Measurements from ENCODE around the gene SCYGR2.
"Not testable (repeated sequence)": the region's sequence is repeated elsewhere in the genome, so short reads cannot be mapped to it uniquely, and the experiment has no call there.

SCYGR2 gene

GRCh38 chr2:227598835-227599503, at the start of gene SCYGR2:
SCYGR2 (plus strand) TSS chr2:227598893; CDS start chr2:227598893, 0 bp downstream.
- not testable (repeated sequence) for DNase-seq (ENCODE audit: low read depth in 3 of 3)

- no peak for DNase-seq (ENCODE audit: low read depth in 3 of 3)
These were observed 46.9 kb upstream of the SCYGR2 start for GRCh38 chr2:227551836-227552235.

- no peak for DNase-seq (ENCODE audit: low read depth in 3 of 3)
These were observed 36.1 kb upstream of the SCYGR2 start for GRCh38 chr2:227562581-227562980.

GRCh38 chr2:227565080-227565479, 33.6 kb upstream of the SCYGR2 start:
- no peak for DNase-seq (ENCODE audit: low read depth in 3 of 3)

- DNase-seq (ENCODE audit: low read depth in 3 of 3), result no peak
These were observed 32.7 kb upstream of the SCYGR2 start for GRCh38 chr2:227566012-227566411.

GRCh38 chr2:227568852-227569169, 29.9 kb upstream of the SCYGR2 start:
- DNase-seq (ENCODE audit: low read depth in 3 of 3), result no peak

- no peak for DNase-seq (ENCODE audit: low read depth in 3 of 3)
These were observed 28.1 kb upstream of the SCYGR2 start for GRCh38 chr2:227570615-227571014.

- DNase-seq (ENCODE audit: low read depth in 3 of 3), result no peak
These were observed 22.6 kb upstream of the SCYGR2 start for GRCh38 chr2:227576110-227576509.

- DNase-seq (ENCODE audit: low read depth in 3 of 3), result no peak
These were observed 21.9 kb upstream of the SCYGR2 start for GRCh38 chr2:227576812-227577211.

GRCh38 chr2:227577555-227577954, 21.1 kb upstream of the SCYGR2 start:
- DNase-seq (ENCODE audit: low read depth in 3 of 3), result no peak

- no peak for DNase-seq (ENCODE audit: low read depth in 3 of 3)
These were observed 20.1 kb upstream of the SCYGR2 start for GRCh38 chr2:227578642-227579041.

- no peak for DNase-seq (ENCODE audit: low read depth in 3 of 3)
These were observed 18.9 kb upstream of the SCYGR2 start for GRCh38 chr2:227579791-227580190.

GRCh38 chr2:227582369-227582768, 16.3 kb upstream of the SCYGR2 start:
- DNase-seq (ENCODE audit: low read depth in 3 of 3), result no peak

- DNase-seq (ENCODE audit: low read depth in 3 of 3), result no peak
These were observed 5.9 kb upstream of the SCYGR2 start for GRCh38 chr2:227592694-227593387.

- DNase-seq (ENCODE audit: low read depth in 3 of 3), result no peak
These were observed 2.9 kb upstream of the SCYGR2 start for GRCh38 chr2:227595797-227596196.

GRCh38 chr2:227597036-227597435, 1.7 kb upstream of the SCYGR2 start:
- DNase-seq (ENCODE audit: low read depth in 3 of 3), result no peak

GRCh38 chr2:227597998-227598397, 695 bp upstream of the SCYGR2 start:
- no peak for DNase-seq (ENCODE audit: low read depth in 3 of 3)

GRCh38 chr2:227602358-227602757, 3.7 kb downstream of the SCYGR2 start:
- DNase-seq (ENCODE audit: low read depth in 3 of 3), result no peak

- no peak for DNase-seq (ENCODE audit: low read depth in 3 of 3)
These were observed 7.8 kb downstream of the SCYGR2 start for GRCh38 chr2:227606476-227606875.

GRCh38 chr2:227607941-227608340, 9.2 kb downstream of the SCYGR2 start:
- DNase-seq (ENCODE audit: low read depth in 3 of 3), result no peak

GRCh38 chr2:227608561-227609338, 10.1 kb downstream of the SCYGR2 start:
- peak in 1 of 3 experiments; percentile 9 for DNase-seq (ENCODE audit: low read depth in 3 of 3)

- no peak for DNase-seq (ENCODE audit: low read depth in 3 of 3)
These were observed 11.4 kb downstream of the SCYGR2 start for GRCh38 chr2:227610123-227610522.

All from stimulated activated CD4-positive, alpha-beta T cell treated with anti-CD3 and anti-CD28 coated beads, TNF-alpha, amount 100 ng/mL, for 24 hours (primary cell).